ENCODE measurements around the gene FANCI. TPM values are rescaled to one million over a fixed set of nuclear protein-coding genes. Genes with fewer than 3 reads are reported as not detected.

FANCI gene
- total and polyA plus RNA-seq, 2 of the 13 experiments (the other 11 are each of a cell fraction or from before 2014, with no cell fraction given), result 15.7 to 68.8 TPM

DNA sequence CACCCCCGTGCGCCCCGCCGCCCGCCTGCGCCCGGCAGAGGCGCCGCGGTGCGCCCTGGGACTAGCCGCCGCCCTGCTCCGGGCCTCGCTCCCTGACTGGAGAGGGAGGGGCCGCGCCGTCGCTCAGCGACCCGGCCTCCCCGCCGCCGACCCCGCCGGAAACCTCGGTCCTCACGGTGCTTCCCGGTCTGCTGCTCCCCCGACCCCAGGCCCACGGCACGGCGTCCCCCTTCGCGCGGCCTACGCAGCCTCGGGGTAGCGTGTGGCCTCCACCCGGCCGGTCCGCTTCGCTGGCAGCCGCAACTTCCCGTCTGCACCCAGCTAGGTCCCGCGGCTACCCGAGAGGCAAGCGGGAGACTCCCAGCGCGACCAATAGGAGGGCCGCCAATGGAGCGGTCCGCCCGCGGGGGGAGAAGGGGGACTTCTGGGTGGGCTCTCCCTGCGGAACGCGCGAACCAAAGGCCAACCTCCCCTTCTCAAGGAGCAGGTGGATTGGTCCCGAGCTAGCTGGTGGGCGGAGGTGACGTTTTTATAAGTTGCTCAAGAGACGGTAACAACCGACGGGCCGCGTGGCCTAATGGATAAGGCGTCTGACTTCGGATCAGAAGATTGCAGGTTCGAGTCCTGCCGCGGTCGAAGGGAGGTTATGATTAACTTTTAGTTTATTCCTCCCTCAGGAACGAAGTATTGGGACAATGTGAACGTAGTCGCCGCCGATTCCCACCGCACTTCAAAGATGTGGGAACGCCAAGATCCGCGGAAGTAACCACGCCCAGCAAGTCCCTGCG lies 90.9 kb downstream of the FANCI start, which contains the start of gene POLG (continued):
- TF ChIP-seq ZNF616 (CRISPR knock-in tag; IDR thresholded peaks at IDR 0.05; ENCODE audit: low read depth), result 0 out of 2 replicates have a peak, but pooled peaks have one; percentile 25
- TF ChIP-seq KDM4B (CRISPR knock-in tag; IDR thresholded peaks at IDR 0.05), result peak; percentile 17; the same call in 1 of the 2 replicates
- TF ChIP-seq MBNL3 (CRISPR knock-in tag; conservative IDR thresholded peaks at IDR 0.05), result no peak
- TF ChIP-seq, protein P1, sequence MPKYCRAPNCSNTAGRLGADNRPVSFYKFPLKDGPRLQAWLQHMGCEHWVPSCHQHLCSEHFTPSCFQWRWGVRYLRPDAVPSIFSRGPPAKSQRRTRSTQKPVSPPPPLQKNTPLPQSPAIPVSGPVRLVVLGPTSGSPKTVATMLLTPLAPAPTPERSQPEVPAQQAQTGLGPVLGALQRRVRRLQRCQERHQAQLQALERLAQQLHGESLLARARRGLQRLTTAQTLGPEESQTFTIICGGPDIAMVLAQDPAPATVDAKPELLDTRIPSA (CRISPR knock-in tag; IDR thresholded peaks at IDR 0.05; ENCODE audit: borderline replicate concordance), result peak; percentile 74
- peak; percentile 81 for TF ChIP-seq MYC (CRISPR knock-in tag; IDR thresholded peaks at IDR 0.05; ENCODE audit: borderline replicate concordance)
- peak; percentile 90 for TF ChIP-seq ZNF331 (CRISPR knock-in tag; IDR thresholded peaks at IDR 0.05)
- peak; percentile 97 for TF ChIP-seq TAF1 (CRISPR knock-in tag; IDR thresholded peaks at IDR 0.05)
- peak; percentile 84; the same call in 1 of the 2 replicates for TF ChIP-seq ZNF839 (CRISPR knock-in tag; IDR thresholded peaks at IDR 0.05; ENCODE audit: borderline replicate concordance)
- peak; percentile 46; the same call in 1 of the 2 replicates for TF ChIP-seq TBX3 (IDR thresholded peaks at IDR 0.05; ENCODE audit: borderline replicate concordance)
- TF ChIP-seq CHD4 (IDR thresholded peaks at IDR 0.05; ENCODE audit: borderline replicate concordance, low read length), result 0 out of 2 replicates have a peak, but pooled peaks have one; percentile 18
- TF ChIP-seq GFI1 (CRISPR knock-in tag; IDR thresholded peaks at IDR 0.05; ENCODE audit: borderline replicate concordance), result peak; percentile 78
- TF ChIP-seq, protein P2, sequence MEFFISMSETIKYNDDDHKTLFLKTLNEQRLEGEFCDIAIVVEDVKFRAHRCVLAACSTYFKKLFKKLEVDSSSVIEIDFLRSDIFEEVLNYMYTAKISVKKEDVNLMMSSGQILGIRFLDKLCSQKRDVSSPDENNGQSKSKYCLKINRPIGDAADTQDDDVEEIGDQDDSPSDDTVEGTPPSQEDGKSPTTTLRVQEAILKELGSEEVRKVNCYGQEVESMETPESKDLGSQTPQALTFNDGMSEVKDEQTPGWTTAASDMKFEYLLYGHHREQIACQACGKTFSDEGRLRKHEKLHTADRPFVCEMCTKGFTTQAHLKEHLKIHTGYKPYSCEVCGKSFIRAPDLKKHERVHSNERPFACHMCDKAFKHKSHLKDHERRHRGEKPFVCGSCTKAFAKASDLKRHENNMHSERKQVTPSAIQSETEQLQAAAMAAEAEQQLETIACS (CRISPR knock-in tag; IDR thresholded peaks at IDR 0.05), result peak; percentile 45
- no peak for TF ChIP-seq SRSF4 (IDR thresholded peaks at IDR 0.05; ENCODE audit: low read depth, low read length, poor library complexity, severe bottlenecking)
- TF ChIP-seq ZC3H4 (CRISPR knock-in tag; IDR thresholded peaks at IDR 0.05; ENCODE audit: borderline replicate concordance), result no peak; the same call in 1 of the 2 replicates
- no peak for TF ChIP-seq FIP1L1 (IDR thresholded peaks at IDR 0.05; ENCODE audit: borderline replicate concordance, insufficient read depth, low read depth, low read length)
- peak; percentile 92 for TF ChIP-seq NFYB (CRISPR knock-in tag; IDR thresholded peaks at IDR 0.05)
- TF ChIP-seq SETDB1 (CRISPR knock-in tag; IDR thresholded peaks at IDR 0.05; ENCODE audit: borderline replicate concordance), result no peak
- 0 out of 2 replicates have a peak, but pooled peaks have one; percentile 75 for TF ChIP-seq ZNF577 (CRISPR knock-in tag; IDR thresholded peaks at IDR 0.05; ENCODE audit: borderline replicate concordance, low read depth)
- no peak; the same call in 1 of the 2 replicates for TF ChIP-seq ZNF180 (CRISPR knock-in tag; IDR thresholded peaks at IDR 0.05; ENCODE audit: borderline replicate concordance, low read depth)
- peak; percentile 74 for TF ChIP-seq ARNTL (CRISPR knock-in tag; IDR thresholded peaks at IDR 0.05)
- no peak; the same call in 1 of the 2 replicates for TF ChIP-seq ZNF558 (CRISPR knock-in tag; IDR thresholded peaks at IDR 0.05; ENCODE audit: borderline replicate concordance)
- no peak for TF ChIP-seq ZNF713 (CRISPR knock-in tag; IDR thresholded peaks at IDR 0.05)
- no peak for TF ChIP-seq ONECUT2 (CRISPR knock-in tag; IDR thresholded peaks at IDR 0.05)
- TF ChIP-seq SP140L (CRISPR knock-in tag; IDR thresholded peaks at IDR 0.05; ENCODE audit: borderline replicate concordance), result 0 out of 2 replicates have a peak, but pooled peaks have one; percentile 83
- no peak for TF ChIP-seq ZNF20 (CRISPR knock-in tag; IDR thresholded peaks at IDR 0.05)
- TF ChIP-seq, protein P3, sequence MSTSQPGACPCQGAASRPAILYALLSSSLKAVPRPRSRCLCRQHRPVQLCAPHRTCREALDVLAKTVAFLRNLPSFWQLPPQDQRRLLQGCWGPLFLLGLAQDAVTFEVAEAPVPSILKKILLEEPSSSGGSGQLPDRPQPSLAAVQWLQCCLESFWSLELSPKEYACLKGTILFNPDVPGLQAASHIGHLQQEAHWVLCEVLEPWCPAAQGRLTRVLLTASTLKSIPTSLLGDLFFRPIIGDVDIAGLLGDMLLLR (CRISPR knock-in tag; IDR thresholded peaks at IDR 0.05), result peak; percentile 25; the same call in 1 of the 2 replicates
- TF ChIP-seq SMARCC2 (IDR thresholded peaks at IDR 0.05), result no peak
- TF ChIP-seq ZNF781 (CRISPR knock-in tag; IDR thresholded peaks at IDR 0.05; ENCODE audit: borderline replicate concordance, not compliant biosample characterization), result no peak

Measured in HepG2 (cell line).